SK-N-SH treated with all-trans-retinoic acid at 6 μM for 48 hours (cell line): ENCODE measurements around the gene NAMPT.
"Not testable (repeated sequence)": the region's sequence is repeated elsewhere in the genome, so short reads cannot be mapped to it uniquely, and the experiment has no call there.

Experiments
- ATAC-seq: fragments of 200-7000 bp; cut with Tn5 transposase; 3 replicates; pipeline ENCODE4 v1.9.1; 2020; ENCODE audit warnings: mild to moderate bottlenecking, moderate library complexity
- BACH2 ChIP-seq: fragments of 250-450 bp; sonication (Bioruptor Pico); IDR thresholded peaks from 2 replicates; pipeline ENCODE4 v1.9.0; 2021; ENCODE audit warnings: mild to moderate bottlenecking, borderline replicate concordance
- CSRNP3 ChIP-seq: fragments of 250-450 bp; sonication (Bioruptor Pico); IDR thresholded peaks from 2 replicates; pipeline ENCODE4 v1.5.1; 2021; ENCODE audit warnings: mild to moderate bottlenecking, moderate library complexity
- ESRRG ChIP-seq: fragments of 250-450 bp; sonication (Bioruptor Pico); IDR thresholded peaks from 2 replicates; pipeline ENCODE4 v1.6.1; 2021; ENCODE audit warnings: mild to moderate bottlenecking
- GLIS3 ChIP-seq: fragments of 250-450 bp; sonication (Bioruptor Pico); IDR thresholded peaks from 2 replicates; pipeline ENCODE4 v1.5.0; 2020; ENCODE audit warnings: mild to moderate bottlenecking, moderate library complexity
- ISL1 ChIP-seq: fragments of 250-450 bp; sonication (Bioruptor Pico); IDR thresholded peaks from 2 replicates; pipeline ENCODE4 v2.1.2; 2022; ENCODE audit warnings: mild to moderate bottlenecking, moderate library complexity
- OSR1 ChIP-seq: fragments of 250-450 bp; sonication (Bioruptor Pico); IDR thresholded peaks from 2 replicates; pipeline ENCODE4 v1.8.0; 2022; ENCODE audit warnings: moderate library complexity, mild to moderate bottlenecking, inconsistent platforms
- PATZ1 ChIP-seq: fragments of 250-450 bp; sonication (Bioruptor Pico); IDR thresholded peaks from 2 replicates; pipeline ENCODE4 v1.8.0; 2020; ENCODE audit warnings: mild to moderate bottlenecking, moderate library complexity, borderline replicate concordance
- POU6F1 ChIP-seq: fragments of 250-450 bp; sonication (Bioruptor Pico); IDR thresholded peaks from 2 replicates; pipeline ENCODE4 v1.8.0; 2021; ENCODE audit warnings: low read depth, mild to moderate bottlenecking, moderate library complexity, borderline replicate concordance
- PPARA ChIP-seq: fragments of 250-450 bp; sonication (Bioruptor Pico); IDR thresholded peaks from 2 replicates; pipeline ENCODE4 v1.5.0; 2020; ENCODE audit warnings: mild to moderate bottlenecking, borderline replicate concordance
- RARB ChIP-seq: fragments of 250-450 bp; sonication (Bioruptor Pico); IDR thresholded peaks from 2 replicates; pipeline ENCODE4 v1.8.0; 2021; ENCODE audit warnings: mild to moderate bottlenecking, moderate library complexity
- SNAI2 ChIP-seq: fragments of 250-450 bp; sonication (Bioruptor Pico); IDR thresholded peaks from 2 replicates; pipeline ENCODE4 v1.5.0; 2020; ENCODE audit warnings: mild to moderate bottlenecking, moderate library complexity
- TCF4 ChIP-seq: fragments of 250-450 bp; sonication (Bioruptor Pico); IDR thresholded peaks from 2 replicates; pipeline ENCODE4 v1.8.0; 2021; ENCODE audit warnings: mild to moderate bottlenecking, moderate library complexity, borderline replicate concordance
- TOX ChIP-seq: fragments of 250-450 bp; sonication (Bioruptor Pico); IDR thresholded peaks from 2 replicates; pipeline ENCODE4 v1.8.0; 2021; ENCODE audit warnings: mild to moderate bottlenecking, moderate library complexity, borderline replicate concordance
- TSHZ2 ChIP-seq: fragments of 250-450 bp; sonication (Bioruptor Pico); IDR thresholded peaks from 2 replicates; pipeline ENCODE4 v1.5.0; 2020; ENCODE audit warnings: mild to moderate bottlenecking, moderate library complexity
- ZC3H10 ChIP-seq: fragments of 250-450 bp; sonication (Bioruptor Pico); IDR thresholded peaks from 2 replicates; pipeline ENCODE4 v1.5.1; 2021; ENCODE audit warnings: mild to moderate bottlenecking, moderate library complexity
- ZFP3 ChIP-seq: fragments of 250-450 bp; sonication (Bioruptor Pico); IDR thresholded peaks from 2 replicates; pipeline ENCODE4 v1.5.0; 2020; ENCODE audit warnings: mild to moderate bottlenecking, moderate library complexity
- ZFP30 ChIP-seq: fragments of 450-650 bp; formaldehyde crosslinking; IDR thresholded peaks from 2 replicates; pipeline ENCODE4 v1.5.0; 2022; ENCODE audit warnings: mild to moderate bottlenecking, moderate library complexity
- ZNF565 ChIP-seq: fragments of 450-650 bp; formaldehyde crosslinking; conservative IDR thresholded peaks from 2 replicates; pipeline ENCODE4 v1.5.0; 2020; ENCODE audit warnings: low read depth, mild to moderate bottlenecking, moderate library complexity
- ZNF70 ChIP-seq: fragments of 450-650 bp; formaldehyde crosslinking; IDR thresholded peaks from 2 replicates; pipeline ENCODE4 v1.5.0; 2020; ENCODE audit warnings: mild to moderate bottlenecking, moderate library complexity
- ZNF8 ChIP-seq: fragments of 450-650 bp; formaldehyde crosslinking; IDR thresholded peaks from 2 replicates; pipeline ENCODE4 v1.5.0; 2020; ENCODE audit warnings: mild to moderate bottlenecking, moderate library complexity
- TF ChIP-seq, protein P1 (sequence below): fragments of 250-450 bp; sonication (Bioruptor Pico); IDR thresholded peaks from 2 replicates; pipeline ENCODE4 v1.5.1; 2020; ENCODE audit warnings: low read depth, mild to moderate bottlenecking, moderate library complexity

The NAMPT gene

DNA sequence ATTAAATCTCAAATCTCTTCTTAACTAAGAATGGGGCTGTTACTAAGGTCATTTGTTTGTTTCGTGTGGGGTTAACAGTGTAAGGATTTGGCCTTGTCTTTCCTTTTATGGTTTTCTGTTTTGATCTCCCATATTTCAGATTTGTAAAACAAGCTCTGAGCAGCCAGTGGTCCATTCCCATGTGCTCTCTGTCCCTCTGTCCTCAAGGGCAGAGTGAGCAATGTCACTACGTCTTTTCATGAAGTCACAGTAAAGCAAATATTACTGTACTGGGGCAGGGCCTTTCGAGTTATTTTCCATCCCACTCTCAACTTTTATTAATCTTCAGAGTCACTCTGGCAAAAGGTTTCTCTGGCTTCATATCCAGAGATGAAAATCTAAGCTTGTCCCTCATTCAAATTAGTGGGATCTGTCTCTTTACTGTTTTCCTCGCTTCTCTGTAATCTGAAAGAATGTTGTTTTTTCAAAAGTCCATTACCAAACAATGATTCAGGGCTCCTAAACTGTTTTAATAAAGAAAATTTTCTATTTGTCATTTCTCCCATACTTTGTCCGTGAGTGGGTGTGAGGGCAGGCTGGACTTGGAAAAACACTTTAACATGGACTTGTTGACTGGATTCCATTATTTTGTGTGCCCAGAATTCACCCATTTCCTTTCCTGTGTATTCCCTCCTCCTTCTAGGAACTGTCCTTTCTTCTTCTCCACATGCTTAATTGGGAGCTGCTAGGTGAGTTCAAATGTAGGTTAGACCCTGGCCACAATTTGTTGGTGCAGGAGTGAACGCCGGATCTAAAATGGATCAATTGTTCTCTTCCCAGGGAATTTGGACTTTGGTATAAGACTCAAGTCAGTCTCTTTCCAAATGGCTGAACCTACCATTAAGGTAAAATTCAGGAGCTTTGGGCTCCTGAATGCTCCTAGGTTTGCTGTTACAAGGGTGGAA is 42.1 kb upstream of the NAMPT start:
- no peak for ATAC-seq
- no peak for TF ChIP-seq BACH2 (CRISPR knock-in tag)
- no peak for TF ChIP-seq ESRRG (CRISPR knock-in tag)
- no peak for TF ChIP-seq POU6F1 (CRISPR knock-in tag)
- no peak for TF ChIP-seq ISL1 (CRISPR knock-in tag)
- no peak for TF ChIP-seq ZNF8
- no peak for TF ChIP-seq SNAI2 (CRISPR knock-in tag)
- no peak for TF ChIP-seq ZNF70 (CRISPR knock-in tag)
- no peak for TF ChIP-seq ZFP30 (CRISPR knock-in tag)
- no peak for TF ChIP-seq GLIS3 (CRISPR knock-in tag)
- no peak for TF ChIP-seq PPARA (CRISPR knock-in tag)
- no peak for TF ChIP-seq TSHZ2 (CRISPR knock-in tag)
- TF ChIP-seq ZC3H10 (CRISPR knock-in tag) = no peak
- TF ChIP-seq TCF4 (CRISPR knock-in tag) = no peak
- no peak for TF ChIP-seq CSRNP3 (CRISPR knock-in tag)
- no peak for TF ChIP-seq ZNF565 (CRISPR knock-in tag)
- no peak for TF ChIP-seq TOX (CRISPR knock-in tag)
- TF ChIP-seq PATZ1 = no peak
- no peak for TF ChIP-seq RARB (CRISPR knock-in tag)
- no peak for TF ChIP-seq ZFP3 (CRISPR knock-in tag)
- no peak for TF ChIP-seq OSR1
- TF ChIP-seq, all 23 proteins: peak for 0

- ATAC-seq = not testable (repeated sequence)
Measured at GRCh38 chr7:106324509-106324908, 39.7 kb upstream of the NAMPT start.

DNA sequence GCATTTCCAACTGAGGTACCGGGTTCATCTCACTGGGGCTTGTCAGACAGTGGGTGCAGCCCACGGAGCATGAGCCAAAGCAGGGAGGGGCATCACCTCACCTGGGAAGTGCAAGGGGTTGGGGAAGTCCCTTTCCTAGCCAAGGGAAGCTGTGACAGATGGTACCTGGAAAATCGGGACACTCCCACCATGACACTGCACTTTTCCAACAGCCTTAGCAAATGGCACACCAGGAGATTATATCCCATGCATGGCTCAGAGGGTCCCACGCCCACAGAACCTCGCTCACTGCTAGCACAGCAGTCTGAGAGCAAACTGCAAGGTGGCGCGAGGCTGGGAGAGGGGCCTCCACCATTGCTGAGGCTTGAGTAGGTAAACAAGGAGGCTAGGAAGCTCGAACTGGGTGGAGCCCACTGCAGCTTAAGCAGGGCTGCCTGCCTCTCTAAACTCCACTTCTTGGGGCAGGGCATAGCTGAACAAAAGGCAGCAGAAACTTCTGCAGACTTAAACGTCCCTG is 35.5 kb upstream of the NAMPT start:
- ATAC-seq = not testable (repeated sequence)

DNA sequence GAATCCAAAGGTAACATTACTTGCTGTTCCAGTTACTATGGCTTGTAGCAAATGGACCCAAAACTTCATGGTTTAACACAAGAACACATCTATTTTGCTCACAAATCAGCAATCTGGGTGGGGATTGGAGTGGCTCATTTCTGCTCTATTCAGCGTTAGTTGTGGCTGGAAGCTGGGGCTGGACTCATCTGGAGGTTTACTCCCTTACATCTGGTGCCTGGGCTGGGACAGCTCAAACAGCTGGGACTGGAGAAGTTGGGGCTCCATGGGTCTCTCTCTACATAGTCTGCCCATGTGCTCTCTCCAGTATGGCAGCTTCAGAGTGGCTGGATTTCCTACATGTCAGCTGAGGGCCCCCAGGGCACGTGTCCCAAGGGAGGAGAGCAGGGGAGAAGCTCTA is 33.7 kb upstream of the NAMPT start:
- no peak for ATAC-seq
- TF ChIP-seq ZFP30 (CRISPR knock-in tag) = no peak
- TF ChIP-seq PPARA (CRISPR knock-in tag) = no peak
- no peak for TF ChIP-seq RARB (CRISPR knock-in tag)
- TF ChIP-seq PATZ1 = no peak
- TF ChIP-seq ZNF8 = no peak
- no peak for TF ChIP-seq TOX (CRISPR knock-in tag)
- TF ChIP-seq, protein P1, sequence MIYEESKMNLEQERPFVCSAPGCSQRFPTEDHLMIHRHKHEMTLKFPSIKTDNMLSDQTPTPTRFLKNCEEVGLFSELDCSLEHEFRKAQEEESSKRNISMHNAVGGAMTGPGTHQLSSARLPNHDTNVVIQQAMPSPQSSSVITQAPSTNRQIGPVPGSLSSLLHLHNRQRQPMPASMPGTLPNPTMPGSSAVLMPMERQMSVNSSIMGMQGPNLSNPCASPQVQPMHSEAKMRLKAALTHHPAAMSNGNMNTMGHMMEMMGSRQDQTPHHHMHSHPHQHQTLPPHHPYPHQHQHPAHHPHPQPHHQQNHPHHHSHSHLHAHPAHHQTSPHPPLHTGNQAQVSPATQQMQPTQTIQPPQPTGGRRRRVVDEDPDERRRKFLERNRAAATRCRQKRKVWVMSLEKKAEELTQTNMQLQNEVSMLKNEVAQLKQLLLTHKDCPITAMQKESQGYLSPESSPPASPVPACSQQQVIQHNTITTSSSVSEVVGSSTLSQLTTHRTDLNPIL (CRISPR knock-in tag) = no peak
- TF ChIP-seq ZNF70 (CRISPR knock-in tag) = no peak
- TF ChIP-seq POU6F1 (CRISPR knock-in tag) = no peak
